Suprapubic skin (tissue), 4 donors: ENCODE results near the gene PDE11A.

ENCODE experiments used
- POLR2A ChIP-seq, 2 donors: fragments of 450-650 bp; IDR thresholded peaks; one replicate each; pipeline ENCODE4 v1.6.1; 2017; ENCODE audit warnings: antibody characterized with exemption in 2 of 2, mild to moderate bottlenecking in 2 of 2, moderate library complexity in 2 of 2
- POLR2AphosphoS5 ChIP-seq, 3 donors: sonication (generic); formaldehyde crosslinking; IDR thresholded peaks; one replicate each; pipeline ENCODE4 v1.6.1; 2017; ENCODE audit warnings: antibody characterized with exemption in 3 of 3
- TF ChIP-seq, protein P1 (sequence below), 2 donors: fragments of 200-600 bp in 1 of 2; fragments of 450-650 bp in 1 of 2; sonication (generic) in 1 of 2; IDR thresholded peaks; one replicate each; pipeline ENCODE4 v1.5.1; 2016 to 2019; ENCODE audit warnings: antibody characterized with exemption in 2 of 2, mild to moderate bottlenecking in 1 of 2, moderate library complexity in 1 of 2

DNA sequence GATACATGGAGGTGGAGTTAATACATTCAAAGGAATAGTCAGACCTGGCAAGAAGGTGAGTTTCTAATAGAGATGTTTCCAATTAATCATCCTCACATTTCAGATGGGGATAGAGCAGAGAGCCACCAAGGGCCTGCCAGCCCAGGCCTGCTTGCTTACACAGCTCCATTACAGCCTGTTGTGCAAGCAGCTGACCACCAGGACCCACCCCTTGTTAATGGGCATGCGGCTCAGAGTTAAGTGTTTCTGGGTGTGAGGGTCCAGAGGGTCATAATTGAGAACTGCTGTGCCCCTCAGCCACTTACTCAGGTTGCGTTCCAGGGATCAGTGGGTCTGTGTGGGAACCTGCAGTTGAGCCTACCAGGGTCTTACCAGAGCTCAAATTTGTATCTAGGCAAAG, 480.2 kb downstream of the PDE11A start:
- TF ChIP-seq, protein P1, sequence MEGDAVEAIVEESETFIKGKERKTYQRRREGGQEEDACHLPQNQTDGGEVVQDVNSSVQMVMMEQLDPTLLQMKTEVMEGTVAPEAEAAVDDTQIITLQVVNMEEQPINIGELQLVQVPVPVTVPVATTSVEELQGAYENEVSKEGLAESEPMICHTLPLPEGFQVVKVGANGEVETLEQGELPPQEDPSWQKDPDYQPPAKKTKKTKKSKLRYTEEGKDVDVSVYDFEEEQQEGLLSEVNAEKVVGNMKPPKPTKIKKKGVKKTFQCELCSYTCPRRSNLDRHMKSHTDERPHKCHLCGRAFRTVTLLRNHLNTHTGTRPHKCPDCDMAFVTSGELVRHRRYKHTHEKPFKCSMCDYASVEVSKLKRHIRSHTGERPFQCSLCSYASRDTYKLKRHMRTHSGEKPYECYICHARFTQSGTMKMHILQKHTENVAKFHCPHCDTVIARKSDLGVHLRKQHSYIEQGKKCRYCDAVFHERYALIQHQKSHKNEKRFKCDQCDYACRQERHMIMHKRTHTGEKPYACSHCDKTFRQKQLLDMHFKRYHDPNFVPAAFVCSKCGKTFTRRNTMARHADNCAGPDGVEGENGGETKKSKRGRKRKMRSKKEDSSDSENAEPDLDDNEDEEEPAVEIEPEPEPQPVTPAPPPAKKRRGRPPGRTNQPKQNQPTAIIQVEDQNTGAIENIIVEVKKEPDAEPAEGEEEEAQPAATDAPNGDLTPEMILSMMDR (IDR thresholded peaks at IDR 0.05) = no peak
- TF ChIP-seq POLR2AphosphoS5 (IDR thresholded peaks at IDR 0.05) (no peak), POLR2A (IDR thresholded peaks at IDR 0.05) (no peak)
